Lung (tissue), 12 donors: ENCODE measurements around the gene BCO1. TPM values are rescaled to one million over a fixed set of nuclear protein-coding genes. Genes with fewer than 3 reads are reported as not detected.

Experiments used
- ATAC-seq: fragments of 200-7000 bp; cut with Tn5 transposase; one replicate; pipeline ENCODE4 v1.9.1; 2020; ENCODE audit warnings: moderate number of reproducible peaks; ENCODE audit not compliant: insufficient read depth, low FRiP score
- DNase-seq, 3 donors: peaks; one replicate each; pipeline ENCODE4 v3.0.0-alpha.2; 2013 to 2017
- H3K27ac ChIP-seq, 2 donors: one replicate each; pipeline ENCODE4 v1.5.1; 2013; ENCODE audit warnings: mild to moderate bottlenecking in 2 of 2, moderate library complexity in 2 of 2, control low read depth in 1 of 2, inconsistent platforms in 1 of 2, low read depth in 1 of 2, low read length in 1 of 2
- H3K27me3 ChIP-seq, 3 donors: one replicate each; pipeline ENCODE4 v1.5.1; 2013; ENCODE audit warnings: low read length in 2 of 3; ENCODE audit not compliant: control insufficient read depth in 3 of 3, insufficient read depth in 3 of 3
- H3K36me3 ChIP-seq, 4 donors: one replicate each; pipeline ENCODE4 v1.5.1; 2013; ENCODE audit warnings: low read length in 4 of 4, mild to moderate bottlenecking in 1 of 4, moderate library complexity in 1 of 4; ENCODE audit not compliant: control insufficient read depth in 4 of 4, insufficient read depth in 4 of 4
- H3K4me1 ChIP-seq, 5 donors: one replicate each; pipeline ENCODE4 v1.5.1; 2013; ENCODE audit warnings: low read length in 5 of 5, mild to moderate bottlenecking in 2 of 5, moderate library complexity in 1 of 5; ENCODE audit not compliant: control insufficient read depth in 5 of 5, insufficient read depth in 5 of 5
- H3K4me3 ChIP-seq: one replicate; pipeline ENCODE4 v1.5.1; 2013; ENCODE audit warnings: mild to moderate bottlenecking, control low read depth, moderate library complexity
- H3K9ac ChIP-seq, 2 donors: one replicate each; pipeline ENCODE4 v1.5.1; 2013; ENCODE audit warnings: low read length in 2 of 2, control low read depth in 1 of 2; ENCODE audit not compliant: insufficient read depth in 1 of 2
- H3K9me3 ChIP-seq, 4 donors: one replicate each; pipeline ENCODE4 v1.5.1; 2013; ENCODE audit warnings: low read length in 3 of 4, mild to moderate bottlenecking in 1 of 4, moderate library complexity in 1 of 4; ENCODE audit not compliant: control insufficient read depth in 4 of 4, insufficient read depth in 3 of 4
- CTCF ChIP-seq: IDR thresholded peaks from 2 replicates; pipeline ENCODE4 v1.5.1; 2012; ENCODE audit warnings: mild to moderate bottlenecking; ENCODE audit errors: control extremely low read depth, extremely low read depth
- WGBS, 2 donors: extraction: QIAGEN DNeasy Blood & Tissue Kit; methylation state at CpG; one replicate each; pipeline ENCODE4 v1.1.7; 2013; 5-methylcytosine and 5-hydroxymethylcytosine counted together
- polyA plus RNA-seq, 2 donors: library from polyadenylated mRNA; stranded (reverse); fragments of 200-250 nt; gene quantifications; one replicate each; pipeline ENCODE4 v1.2.1, GENCODE V29; 2013
- total RNA-seq, 2 donors: library from RNA; depleted of rRNA in 1 of 2; stranded (reverse); fragments of >200 nt in 1 of 2; gene quantifications; one replicate each; pipeline ENCODE4 v1.2.1, GENCODE V29; 2014 to 2021
- donor health status: control.
- donor health status: control.
- donor health status: Bipolar disorder and iron deficiency.
- donor health status: healthy.
- donor health status: DM: yes; HTN: yes; CAD: no.

Gene BCO1
- total and polyA plus RNA-seq, 4 donors = 0.06 to 0.77 (median 0.23) TPM

GRCh38 chr16:81329947-81330346, 91.5 kb downstream of the BCO1 start:
- no peaks in the 10 kb centered on the region for H3K9me3 ChIP-seq
- WGBS, 2 donors = 92 to 94% methylated on average over 5 of the region's 5 CpGs
- no peak for DNase-seq
- H3K36me3 ChIP-seq = no peaks in the 10 kb centered on the region
- H3K27me3 ChIP-seq = no peaks in the 10 kb centered on the region
- H3K4me1 ChIP-seq = peaks cover 0 to 11% (median 0%) of the 10 kb centered on the region in 5 donors
- no peak overlapping the region for H3K27ac ChIP-seq
- no peak for ATAC-seq
- no peak overlapping the region for H3K9ac ChIP-seq
- TF ChIP-seq CTCF = no peak
- no peak overlapping the region for H3K4me3 ChIP-seq

GRCh38 chr16:81333356-81333755, 94.9 kb downstream of the BCO1 start:
- ATAC-seq (no peak), DNase-seq (no peak)
- H3K4me3 ChIP-seq = no peak overlapping the region
- H3K9me3 ChIP-seq = no peaks in the 10 kb centered on the region
- 98 to 99% methylated on average over 3 of the region's 3 CpGs for WGBS, 2 donors
- H3K4me1 ChIP-seq = peaks cover 0 to 7% (median 0%) of the 10 kb centered on the region in 5 donors
- H3K27ac ChIP-seq = no peak overlapping the region
- H3K9ac ChIP-seq = no peak overlapping the region
- peaks cover 0 to 1% (median 0%) of the 10 kb centered on the region in 4 donors for H3K36me3 ChIP-seq
- TF ChIP-seq CTCF = no peak
- H3K27me3 ChIP-seq = no peaks in the 10 kb centered on the region

GRCh38 chr16:81335669-81336068, 97.2 kb downstream of the BCO1 start:
- no peak overlapping the region for H3K9ac ChIP-seq
- H3K27ac ChIP-seq = no peak overlapping the region
- no peak overlapping the region for H3K4me3 ChIP-seq
- no peaks in the 10 kb centered on the region for H3K27me3 ChIP-seq
- DNase-seq = no peak
- peaks cover 0 to 1% (median 0%) of the 10 kb centered on the region in 4 donors for H3K36me3 ChIP-seq
- H3K9me3 ChIP-seq = no peaks in the 10 kb centered on the region
- ATAC-seq = no peak
- 93 to 96% methylated on average over 6 of the region's 6 CpGs for WGBS, 2 donors
- no peak for TF ChIP-seq CTCF
- no peaks in the 10 kb centered on the region for H3K4me1 ChIP-seq

- Histone ChIP-seq H3K4me1 (no peaks in the 10 kb centered on the region), H3K4me3 (no peak overlapping the region), H3K27me3 (no peaks in the 10 kb centered on the region), H3K9me3 (no peaks in the 10 kb centered on the region), H3K27ac (no peak overlapping the region), H3K9ac (no peak overlapping the region), H3K36me3 (peaks cover 0 to 1% (median 0%) of the 10 kb centered on the region in 4 donors)
- DNase-seq (no peak), ATAC-seq (no peak)
- no peak for TF ChIP-seq CTCF
- 91 to 96% methylated on average over 5 of the region's 5 CpGs for WGBS, 2 donors
These were observed 98.6 kb downstream of the BCO1 start for GRCh38 chr16:81337097-81337496.
